ENCODE data around the gene THSD8.
A peak's percentile ranks its signal among the peaks of the same experiment; 100 is the strongest.

THSD8 gene

GRCh38 chr19:12834566-12834943, 32.7 kb downstream of the THSD8 start, which contains the start of gene RTBDN:
TSS of gene RTBDN (minus strand) at chr19:12834579. CDS start at chr19:12829979, 4,600 bp downstream.
- TF ChIP-seq EGR1 (IDR thresholded peaks at IDR 0.05) (0 out of 2 replicates have a peak, but pooled peaks have one; percentile 7), YY1 (IDR thresholded peaks at IDR 0.05; ENCODE audit: low read depth) (no peak)

- TF ChIP-seq EGR1 (IDR thresholded peaks at IDR 0.05) (peak; percentile 50; the same call in 1 of the 2 replicates), TEAD4 (IDR thresholded peaks at IDR 0.05) (no peak), RAD21 (IDR thresholded peaks at IDR 0.05; ENCODE audit: low read depth) (no peak), MAX (IDR thresholded peaks at IDR 0.05) (no peak), YY1 (IDR thresholded peaks at IDR 0.05; ENCODE audit: low read depth) (no peak)
Observed at GRCh38 chr19:12834976-12835757, 33.3 kb downstream of the THSD8 start.

- TF ChIP-seq CEBPB (IDR thresholded peaks at IDR 0.05), result no peak
- no peak for TF ChIP-seq FOXM1 (IDR thresholded peaks at IDR 0.05; ENCODE audit: borderline replicate concordance, low read depth)
- TF ChIP-seq NFIC (IDR thresholded peaks at IDR 0.05), result no peak
- no peak for TF ChIP-seq ZBTB7A (IDR thresholded peaks at IDR 0.05; ENCODE audit: low read depth)
- no peak for TF ChIP-seq RAD21 (IDR thresholded peaks at IDR 0.05; ENCODE audit: low read depth)
- TF ChIP-seq TAF1 (IDR thresholded peaks at IDR 0.05; ENCODE audit: low read depth), result no peak
- TF ChIP-seq USF1 (IDR thresholded peaks at IDR 0.05), result no peak
- TF ChIP-seq TEAD4 (IDR thresholded peaks at IDR 0.05), result no peak
- no peak for TF ChIP-seq EP300 (IDR thresholded peaks at IDR 0.05; ENCODE audit: borderline replicate concordance)
- TF ChIP-seq TCF12 (IDR thresholded peaks at IDR 0.05; ENCODE audit: low read depth), result no peak
- no peak for TF ChIP-seq MAX (IDR thresholded peaks at IDR 0.05)
- no peak for TF ChIP-seq EGR1 (IDR thresholded peaks at IDR 0.05)
- TF ChIP-seq REST (IDR thresholded peaks at IDR 0.05; ENCODE audit: low read depth), result no peak
- TF ChIP-seq YY1 (IDR thresholded peaks at IDR 0.05; ENCODE audit: low read depth), result no peak
Observed at GRCh38 chr19:12836529-12836863, 34.6 kb downstream of the THSD8 start.

- no peak for TF ChIP-seq TAF1 (IDR thresholded peaks at IDR 0.05; ENCODE audit: low read depth)
- TF ChIP-seq CREB1 (IDR thresholded peaks at IDR 0.05; ENCODE audit: low read depth), result no peak
- TF ChIP-seq MAX (IDR thresholded peaks at IDR 0.05), result no peak
- no peak for TF ChIP-seq EP300 (IDR thresholded peaks at IDR 0.05; ENCODE audit: borderline replicate concordance)
- no peak for TF ChIP-seq TEAD4 (IDR thresholded peaks at IDR 0.05)
- no peak for TF ChIP-seq EGR1 (IDR thresholded peaks at IDR 0.05)
- TF ChIP-seq FOXM1 (IDR thresholded peaks at IDR 0.05; ENCODE audit: borderline replicate concordance, low read depth), result no peak
- no peak for TF ChIP-seq REST (IDR thresholded peaks at IDR 0.05; ENCODE audit: low read depth)
- TF ChIP-seq NFIC (IDR thresholded peaks at IDR 0.05), result no peak
- no peak for TF ChIP-seq RAD21 (IDR thresholded peaks at IDR 0.05; ENCODE audit: low read depth)
- no peak for TF ChIP-seq TCF12 (IDR thresholded peaks at IDR 0.05; ENCODE audit: low read depth)
- TF ChIP-seq ZBTB7A (IDR thresholded peaks at IDR 0.05; ENCODE audit: low read depth), result no peak
- no peak for TF ChIP-seq USF1 (IDR thresholded peaks at IDR 0.05)
Observed at GRCh38 chr19:12837225-12837624, 35.4 kb downstream of the THSD8 start.

- peak; percentile 98 for TF ChIP-seq ZBTB7A (IDR thresholded peaks at IDR 0.05; ENCODE audit: low read depth)
- TF ChIP-seq EP300 (IDR thresholded peaks at IDR 0.05; ENCODE audit: borderline replicate concordance), result peak; percentile 28; the same call in 1 of the 2 replicates
- TF ChIP-seq TCF12 (IDR thresholded peaks at IDR 0.05; ENCODE audit: low read depth), result no peak
- TF ChIP-seq YY1 (IDR thresholded peaks at IDR 0.05; ENCODE audit: low read depth), result 0 out of 2 replicates have a peak, but pooled peaks have one; percentile 11
Observed at GRCh38 chr19:12838182-12838885, 36.5 kb downstream of the THSD8 start, which contains the start of gene MAST1. TSS of gene MAST1 (plus strand) at chr19:12838515. CDS start at chr19:12838573, 58 bp downstream.
